GM19452 (cell line): ENCODE data around the gene HOXC5.

Experiments used
- ATAC-seq: cut with Tn5 transposase; IDR thresholded peaks from one replicate; pipeline ENCODE4 v1.9.1; 2021; ENCODE audit not compliant: unreplicated experiment

Gene HOXC5

GRCh38 chr12:53995378-53996239 is 37.2 kb upstream of the HOXC5 start:
- no peak for ATAC-seq

- no peak for ATAC-seq
These were observed 36.3 kb upstream of the HOXC5 start for GRCh38 chr12:53996240-53997203.

- ATAC-seq, result no peak
These were observed 35.4 kb upstream of the HOXC5 start for GRCh38 chr12:53997204-53998109.

- ATAC-seq, result no peak
These were observed 34.5 kb upstream of the HOXC5 start for GRCh38 chr12:53998110-53998899.

GRCh38 chr12:53998900-53999236 is 34.0 kb upstream of the HOXC5 start:
- ATAC-seq, result no peak

GRCh38 chr12:53999559-54000115 is 33.2 kb upstream of the HOXC5 start:
- no peak for ATAC-seq

GRCh38 chr12:54000116-54001114 is 32.4 kb upstream of the HOXC5 start, which contains the start of gene HOXC9:
Gene HOXC9, plus strand, starts transcription at chr12:54000161. Its CDS starts 28 bp downstream, at chr12:54000189.
- no peak for ATAC-seq

GRCh38 chr12:54001283-54002187 is 31.3 kb upstream of the HOXC5 start:
- ATAC-seq, result no peak

GRCh38 chr12:54002278-54002914 is 30.5 kb upstream of the HOXC5 start:
- ATAC-seq, result no peak

GRCh38 chr12:54002915-54003389 is 29.9 kb upstream of the HOXC5 start:
- no peak for ATAC-seq

- no peak for ATAC-seq
These were observed 29.2 kb upstream of the HOXC5 start for GRCh38 chr12:54003625-54004024.

GRCh38 chr12:54004063-54004840 is 28.6 kb upstream of the HOXC5 start:
- no peak for ATAC-seq

- no peak for ATAC-seq
These were observed 27.9 kb upstream of the HOXC5 start for GRCh38 chr12:54004841-54005530.

- no peak for ATAC-seq
These were observed 27.4 kb upstream of the HOXC5 start for GRCh38 chr12:54005531-54005852.

GRCh38 chr12:54005853-54006558 is 26.8 kb upstream of the HOXC5 start:
- ATAC-seq, result no peak
